ENCODE results near the gene S100A4.
A peak's percentile ranks its signal among the peaks of the same experiment; 100 is the strongest.

Gene S100A4

GRCh38 chr1:153538315-153538821 is 7.2 kb downstream of the S100A4 start:
- no peak for DNase-seq (ENCODE audit: low spot score)

GRCh38 chr1:153537376-153537730 is 8.3 kb downstream of the S100A4 start:
- TF ChIP-seq CTCF (IDR thresholded peaks at IDR 0.05; ENCODE audit: extremely low read depth, missing control alignments): no peak
- DNase-seq (ENCODE audit: low spot score): no peak

More at GRCh38 chr1:153538315-153538821, 7.2 kb downstream of the S100A4 start:
- TF ChIP-seq CTCF (IDR thresholded peaks at IDR 0.05; ENCODE audit: extremely low read depth, missing control alignments): no peak

GRCh38 chr1:153536671-153537375 is 8.8 kb downstream of the S100A4 start:
- TF ChIP-seq CTCF (IDR thresholded peaks at IDR 0.05; ENCODE audit: extremely low read depth, missing control alignments): no peak
- DNase-seq (ENCODE audit: low spot score): no peak

GRCh38 chr1:153536012-153536670 is 9.5 kb downstream of the S100A4 start:
- peak; percentile 58 for DNase-seq (ENCODE audit: low spot score)
- TF ChIP-seq CTCF (IDR thresholded peaks at IDR 0.05; ENCODE audit: extremely low read depth, missing control alignments): no peak

- TF ChIP-seq CTCF (IDR thresholded peaks at IDR 0.05; ENCODE audit: extremely low read depth, missing control alignments): no peak
- DNase-seq (ENCODE audit: low spot score): no peak
Observed at GRCh38 chr1:153535242-153536011, 10.2 kb downstream of the S100A4 start, which contains the start of gene S100A6. Gene S100A6 (minus strand): TSS chr1:153535991. CDS start chr1:153535339, 652 bp downstream.

GRCh38 chr1:153534925-153535241 is 10.7 kb downstream of the S100A4 start:
- TF ChIP-seq CTCF (IDR thresholded peaks at IDR 0.05; ENCODE audit: extremely low read depth, missing control alignments): no peak
- DNase-seq (ENCODE audit: low spot score): no peak

All from GM20000 (cell line).